Measurements from ENCODE around the gene ADGRL2. TPM values are rescaled to one million over a fixed set of nuclear protein-coding genes. Genes with fewer than 3 reads are reported as not detected.

The ADGRL2 gene
- total RNA-seq, 1 experiment from 2014 or later: 34.2 TPM

- in situ Hi-C loops (cut with HindIII; ENCODE audit: low pct_unique_long_range_greater_than_20kb, low sequenced_read_pairs) (no loop called here), intact Hi-C loops (cut with micrococcal nuclease; ENCODE audit: unreplicated experiment) (no loop called here)
- TF ChIP-seq REST (IDR thresholded peaks at IDR 0.05; ENCODE audit: insufficient read depth in 1 of 2, low read depth in 2 of 2, low read length in 1 of 2): no peak
- no peak for TF ChIP-seq SIN3A (IDR thresholded peaks at IDR 0.05; ENCODE audit: borderline replicate concordance, insufficient read depth, low read depth, low read length)
- no peak for TF ChIP-seq CTCF (IDR thresholded peaks at IDR 0.05)
- no peak for TF ChIP-seq TCF7L2 (IDR thresholded peaks at IDR 0.05; ENCODE audit: low read depth, low read length)
- no peak for TF ChIP-seq POLR2AphosphoS5 (IDR thresholded peaks at IDR 0.05; ENCODE audit: low read depth, low read length)
- Histone ChIP-seq H3K4me3 (ENCODE audit: low read depth in 2 of 2, low read length in 2 of 2) (no peak overlapping the region), H3K4me1 (ENCODE audit: control insufficient read depth, insufficient read depth, low read length) (no peaks in the 10 kb centered on the region), H3K9me3 (ENCODE audit: control insufficient read depth, insufficient read depth, low read depth, low read length) (no peaks in the 10 kb centered on the region), H3K27ac (ENCODE audit: low read length) (no peak overlapping the region), H3K27me3 (ENCODE audit: control insufficient read depth, insufficient read depth, low read length) (no peaks in the 10 kb centered on the region), H3K36me3 (ENCODE audit: control insufficient read depth, insufficient read depth, low read length) (no peaks in the 10 kb centered on the region)
- ChIA-PET CTCF (no interaction called here), POLR2A (no interaction called here)
- BruUV-seq (replicated peaks): no TSS peak
- ATAC-seq: no peak
- DNase-seq (ENCODE audit: low read depth, low spot score): no peak
Measured at GRCh38 chr1:81894867-81895266, 94.1 kb downstream of the ADGRL2 start.

GRCh38 chr1:81899214-81899821, 98.6 kb downstream of the ADGRL2 start:
- H3K9me3 ChIP-seq (ENCODE audit: control insufficient read depth, insufficient read depth, low read depth, low read length): no peaks in the 10 kb centered on the region
- TF ChIP-seq REST (IDR thresholded peaks at IDR 0.05; ENCODE audit: insufficient read depth in 1 of 2, low read depth in 2 of 2, low read length in 1 of 2) (no peak), CTCF (IDR thresholded peaks at IDR 0.05) (no peak), SIN3A (IDR thresholded peaks at IDR 0.05; ENCODE audit: borderline replicate concordance, insufficient read depth, low read depth, low read length) (no peak)
- in situ Hi-C loops (cut with HindIII; ENCODE audit: low pct_unique_long_range_greater_than_20kb, low sequenced_read_pairs): no loop called here
- no TSS peak for BruUV-seq (replicated peaks)
- POLR2A ChIA-PET: no interaction called here
- no peak overlapping the region for H3K27ac ChIP-seq (ENCODE audit: low read length)
- CTCF ChIA-PET: no interaction called here
- intact Hi-C loops (cut with micrococcal nuclease; ENCODE audit: unreplicated experiment): no loop called here
- no peaks in the 10 kb centered on the region for H3K4me1 ChIP-seq (ENCODE audit: control insufficient read depth, insufficient read depth, low read length)
- H3K36me3 ChIP-seq (ENCODE audit: control insufficient read depth, insufficient read depth, low read length): no peaks in the 10 kb centered on the region
- H3K27me3 ChIP-seq (ENCODE audit: control insufficient read depth, insufficient read depth, low read length): no peaks in the 10 kb centered on the region
- no peak for ATAC-seq
- no peak overlapping the region for H3K4me3 ChIP-seq (ENCODE audit: low read depth in 2 of 2, low read length in 2 of 2)
- DNase-seq (ENCODE audit: low read depth, low spot score): no peak
